ENCODE results near the gene NANOS2. TPM values are rescaled to one million over a fixed set of nuclear protein-coding genes. Genes with fewer than 3 reads are reported as not detected.

The NANOS2 gene
- total RNA-seq (not detected), polyA plus RNA-seq (not detected)
- long read RNA-seq, donor 1 = 0 reads
- long read RNA-seq, donor 2, partial matches to known transcripts = 0 of 2 reads
- long read RNA-seq, donor 2, other reads (novel, unspliced or antisense) = 0 of 2 reads
- long read RNA-seq, donor 3 = 0 reads

- no peaks in the 10 kb centered on the region for H3K4me1 ChIP-seq (ENCODE audit: insufficient read depth)
- WGBS, 3 donors = 57 to 66% (median 59%) methylated on average over 44 of the region's 44 CpGs
- intact Hi-C loops (cut with DNase I) = loop anchor here in 1 of 4 donors (10.0 kb wide), 1 partner anchor 91 kb away; no protein-coding TSS in a partner anchor
- H3K27me3 ChIP-seq = no peaks in the 10 kb centered on the region
- no peaks in the 10 kb centered on the region for H3K9me3 ChIP-seq
- H3K4me3 ChIP-seq = no peak within 1 kb of the TSS
- H3K36me3 ChIP-seq = no peaks in the 10 kb centered on the region
- DNase-seq = no peak
- no peak within 1 kb of the TSS for H3K27ac ChIP-seq
- TF ChIP-seq POLR2A (IDR thresholded peaks at IDR 0.05) (no peak), EP300 (IDR thresholded peaks at IDR 0.05) (no peak), CTCF (IDR thresholded peaks at IDR 0.05) (no peak)
Observed at GRCh38 chr19:45913874-45914830, at the start of gene NANOS2. NANOS2 (minus strand) TSS chr19:45914778; CDS start chr19:45914693, 85 bp downstream.

- no peaks in the 10 kb centered on the region for H3K36me3 ChIP-seq
- H3K4me1 ChIP-seq (ENCODE audit: insufficient read depth) = no peaks in the 10 kb centered on the region
- 79 to 81% (median 79%) methylated on average over 15 of the region's 15 CpGs for WGBS, 3 donors
- DNase-seq = no peak
- no peak overlapping the region for H3K27ac ChIP-seq
- intact Hi-C loops (cut with DNase I) = no loop called here
- no peak for TF ChIP-seq EP300 (IDR thresholded peaks at IDR 0.05)
- TF ChIP-seq CTCF (IDR thresholded peaks at IDR 0.05) = no peak
- TF ChIP-seq POLR2A (IDR thresholded peaks at IDR 0.05) = no peak
- no peaks in the 10 kb centered on the region for H3K9me3 ChIP-seq
- H3K27me3 ChIP-seq = no peaks in the 10 kb centered on the region
- H3K4me3 ChIP-seq = no peak overlapping the region
Observed at GRCh38 chr19:45962021-45962420, 47.4 kb upstream of the NANOS2 start.

GRCh38 chr19:45960595-45961235 lies 46.1 kb upstream of the NANOS2 start:
- no peaks in the 10 kb centered on the region for H3K36me3 ChIP-seq

More at GRCh38 chr19:45960595-45961235, 46.1 kb upstream of the NANOS2 start:
- DNase-seq = no peak
- Histone ChIP-seq H3K27ac (no peak overlapping the region), H3K4me1 (ENCODE audit: insufficient read depth) (no peaks in the 10 kb centered on the region), H3K27me3 (no peaks in the 10 kb centered on the region), H3K9me3 (no peaks in the 10 kb centered on the region), H3K4me3 (no peak overlapping the region)
- intact Hi-C loops (cut with DNase I) = no loop called here
- WGBS, 3 donors = 10 to 12% (median 10%) methylated on average over 19 of the region's 19 CpGs
- TF ChIP-seq CTCF (IDR thresholded peaks at IDR 0.05) (no peak), EP300 (IDR thresholded peaks at IDR 0.05) (no peak), POLR2A (IDR thresholded peaks at IDR 0.05) (no peak)
